Esophagus (tissue), 2 donors: ENCODE data around the gene GLRX. TPM values are rescaled to one million over a fixed set of nuclear protein-coding genes. Genes with fewer than 3 reads are reported as not detected.

Experiments used
- H3K27ac ChIP-seq, 2 donors: one replicate each; pipeline ENCODE4 v1.5.1; 2013; ENCODE audit warnings: low read depth in 2 of 2, mild to moderate bottlenecking in 2 of 2, inconsistent platforms in 1 of 2, low read length in 1 of 2, moderate library complexity in 1 of 2
- H3K27me3 ChIP-seq, 2 donors: one replicate each; pipeline ENCODE4 v1.6.1; 2013; ENCODE audit warnings: low read length in 2 of 2, control low read depth in 1 of 2, mild to moderate bottlenecking in 1 of 2; ENCODE audit not compliant: insufficient read depth in 2 of 2, control insufficient read depth in 1 of 2
- H3K36me3 ChIP-seq, 2 donors: one replicate each; pipeline ENCODE4 v1.6.1; 2013; ENCODE audit warnings: low read length in 1 of 2; ENCODE audit not compliant: control insufficient read depth in 2 of 2, insufficient read depth in 2 of 2
- H3K4me1 ChIP-seq, 2 donors: one replicate each; pipeline ENCODE4 v1.6.1; 2013; ENCODE audit warnings: low read length in 1 of 2; ENCODE audit not compliant: control insufficient read depth in 2 of 2, insufficient read depth in 2 of 2
- H3K4me3 ChIP-seq, 2 donors: one replicate each; pipeline ENCODE4 v1.5.1; 2013; ENCODE audit warnings: low read length in 2 of 2, mild to moderate bottlenecking in 2 of 2, low read depth in 1 of 2, moderate library complexity in 1 of 2
- H3K9me3 ChIP-seq, 2 donors: one replicate each; pipeline ENCODE4 v1.6.1; 2013; ENCODE audit warnings: mild to moderate bottlenecking in 2 of 2, low read depth in 1 of 2, low read length in 1 of 2, moderate library complexity in 1 of 2; ENCODE audit not compliant: control insufficient read depth in 2 of 2, insufficient read depth in 1 of 2
- WGBS, 2 donors: extraction: QIAGEN DNeasy Blood & Tissue Kit; methylation state at CpG; one replicate each; pipeline ENCODE4 v1.1.7; 2013; 5-methylcytosine and 5-hydroxymethylcytosine counted together
- polyA plus RNA-seq, 2 donors: library from polyadenylated mRNA; stranded (reverse); fragments of 200-250 nt; gene quantifications; one replicate each; pipeline ENCODE4 v1.2.3, GENCODE V29; 2013
- donor health status: healthy with polysubstance abuse.
- donor health status: Bipolar disorder and iron deficiency.

GLRX gene
- polyA plus RNA-seq, 2 donors: 5.6 to 11.1 TPM

DNA sequence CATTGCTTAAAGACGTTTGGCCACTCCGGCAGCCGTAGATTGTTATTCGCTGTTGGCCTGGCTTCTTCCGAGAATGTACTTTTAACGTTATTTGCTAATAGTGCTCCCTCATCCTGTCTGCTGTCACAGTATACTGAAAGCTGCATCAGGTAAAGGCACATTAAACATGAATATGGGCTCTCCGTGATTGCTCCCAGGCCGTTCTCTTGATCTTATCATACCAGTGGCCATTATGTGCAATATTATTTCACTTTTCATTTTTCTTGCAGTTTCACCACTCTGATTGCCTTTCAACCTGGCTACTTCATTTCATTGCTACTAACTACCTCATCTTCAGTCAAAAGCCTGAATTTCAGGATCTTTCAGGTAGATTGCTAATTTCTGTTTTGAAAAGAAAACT, 34.0 kb downstream of the GLRX start:
- Histone ChIP-seq H3K27ac (no peak overlapping the region), H3K36me3 (peaks cover 0 to 3% of the 10 kb centered on the region in 2 donors), H3K27me3 (no peaks in the 10 kb centered on the region), H3K9me3 (no peaks in the 10 kb centered on the region), H3K4me3 (no peak overlapping the region), H3K4me1 (no peaks in the 10 kb centered on the region)
- 89 to 93% methylated on average over 8 of the region's 8 CpGs for WGBS, 2 donors

DNA sequence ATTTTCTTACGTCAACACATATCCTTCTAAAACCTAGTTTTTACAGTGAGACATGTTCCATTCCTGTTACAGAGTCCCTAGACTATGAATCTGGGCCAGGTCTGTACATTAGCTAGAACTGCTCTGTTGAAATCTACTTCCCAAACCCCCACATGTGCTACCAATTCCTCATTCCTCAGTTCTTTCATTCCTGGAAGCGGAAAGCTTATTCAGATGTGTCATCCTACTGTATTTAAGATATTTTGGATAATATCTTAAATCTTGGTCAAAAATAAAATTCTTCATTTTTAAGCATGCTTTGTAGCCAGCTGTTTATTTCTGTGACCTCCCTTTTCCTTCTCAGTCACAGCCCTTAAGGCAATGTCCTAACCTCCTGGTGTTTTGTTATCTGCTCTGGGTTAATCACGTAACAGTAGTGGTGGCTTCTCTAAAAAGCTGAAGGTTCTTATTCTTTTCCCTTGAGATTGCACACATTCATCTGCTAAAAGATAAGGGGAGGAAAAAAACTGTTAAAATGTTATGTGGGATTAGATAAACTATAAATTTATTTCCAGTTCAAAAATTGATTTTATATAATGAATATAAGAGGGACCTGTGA, 35.6 kb downstream of the GLRX start:
- H3K4me1 ChIP-seq: no peaks in the 10 kb centered on the region
- peaks cover 0 to 3% of the 10 kb centered on the region in 2 donors for H3K36me3 ChIP-seq
- H3K4me3 ChIP-seq: no peak overlapping the region
- 96 to 97% methylated on average over 3 of the region's 3 CpGs for WGBS, 2 donors
- no peak overlapping the region for H3K27ac ChIP-seq
- H3K9me3 ChIP-seq: no peaks in the 10 kb centered on the region
- H3K27me3 ChIP-seq: no peaks in the 10 kb centered on the region

DNA sequence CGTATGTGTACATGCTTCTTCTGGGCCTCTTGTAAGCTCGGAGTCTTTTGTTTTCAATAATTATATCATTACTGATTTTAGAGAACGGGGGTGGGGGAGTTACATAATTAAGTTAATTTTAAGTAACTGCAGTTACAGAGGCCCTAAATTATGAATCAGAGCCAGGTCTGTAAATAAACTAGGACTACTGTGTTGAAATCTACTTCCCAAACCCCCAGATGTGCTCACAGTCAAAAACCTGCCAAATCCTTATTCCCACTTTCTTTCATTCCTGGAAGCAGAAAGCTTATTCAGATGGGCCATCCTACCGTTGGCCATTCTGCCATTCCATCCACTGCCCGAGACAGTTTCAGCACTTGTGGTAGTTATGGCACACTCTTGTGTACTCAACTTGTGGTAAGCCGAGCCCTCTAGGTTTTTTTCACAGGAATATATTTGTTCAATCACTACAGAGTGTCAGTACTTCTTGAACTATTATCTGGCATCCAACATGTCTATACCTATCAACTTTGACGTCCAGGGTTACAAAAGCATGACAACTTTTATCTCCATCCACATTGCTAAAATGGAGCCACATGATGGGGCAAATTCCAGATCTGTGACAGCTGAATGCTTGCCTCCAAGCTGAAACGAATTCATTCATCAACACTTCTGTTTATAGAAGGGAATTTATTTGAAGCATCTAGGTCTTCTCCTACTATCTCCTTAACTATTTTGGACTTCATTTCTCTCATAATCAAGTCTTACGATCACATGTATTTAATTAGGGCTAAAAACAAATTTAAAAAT, 37.8 kb downstream of the GLRX start:
- Histone ChIP-seq H3K36me3 (no peaks in the 10 kb centered on the region), H3K4me3 (no peak overlapping the region), H3K9me3 (no peaks in the 10 kb centered on the region), H3K27me3 (no peaks in the 10 kb centered on the region), H3K27ac (no peak overlapping the region), H3K4me1 (no peaks in the 10 kb centered on the region)
- 84 to 90% methylated on average over 9 of the region's 9 CpGs for WGBS, 2 donors

DNA sequence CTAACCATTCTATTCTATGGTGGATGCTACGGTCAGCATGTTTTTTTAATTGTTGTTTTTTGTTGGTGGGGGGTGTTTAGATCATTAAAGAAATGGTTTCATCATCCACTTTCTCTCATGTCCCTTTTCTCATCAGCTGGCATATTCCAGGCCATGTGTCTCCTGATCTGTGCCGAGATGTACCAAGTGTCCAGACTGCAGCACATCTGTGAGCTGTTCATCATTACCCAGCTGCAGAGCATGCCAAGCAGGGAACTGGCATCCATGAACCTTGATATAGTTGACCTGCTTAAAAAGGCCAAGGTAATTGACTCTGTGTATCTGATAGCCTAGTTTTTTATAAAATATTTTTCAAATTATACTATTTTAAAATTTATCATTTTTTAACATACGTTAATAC, 38.9 kb downstream of the GLRX start:
- H3K9me3 ChIP-seq: no peaks in the 10 kb centered on the region
- 94 to 96% methylated on average over 3 of the region's 3 CpGs for WGBS, 2 donors
- no peak overlapping the region for H3K27ac ChIP-seq
- H3K27me3 ChIP-seq: no peaks in the 10 kb centered on the region
- H3K36me3 ChIP-seq: no peaks in the 10 kb centered on the region
- no peaks in the 10 kb centered on the region for H3K4me1 ChIP-seq
- no peak overlapping the region for H3K4me3 ChIP-seq

DNA sequence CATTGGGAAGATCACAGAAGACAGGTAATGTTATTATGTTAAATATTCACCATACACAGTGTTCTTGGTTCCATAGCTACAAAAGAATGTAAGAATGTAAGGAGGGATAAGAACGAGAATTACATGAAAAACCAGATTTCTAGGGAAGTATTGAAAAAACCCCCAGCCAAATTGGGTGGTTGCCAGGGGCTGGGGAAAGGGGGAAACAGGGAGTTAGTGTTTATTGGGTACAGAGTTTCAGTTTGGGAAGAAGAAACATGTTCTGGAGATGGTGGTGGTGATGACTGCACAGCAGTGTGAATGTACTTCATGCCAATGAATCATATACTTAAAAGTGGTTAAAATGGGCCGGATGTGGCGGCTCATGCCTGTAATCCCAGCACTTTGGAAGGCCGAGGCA, 40.3 kb downstream of the GLRX start:
- Histone ChIP-seq H3K4me1 (no peaks in the 10 kb centered on the region), H3K27ac (no peak overlapping the region), H3K36me3 (no peaks in the 10 kb centered on the region), H3K9me3 (no peaks in the 10 kb centered on the region), H3K27me3 (no peaks in the 10 kb centered on the region), H3K4me3 (no peak overlapping the region)
- 90 to 93% methylated on average over 4 of the region's 4 CpGs for WGBS, 2 donors

DNA sequence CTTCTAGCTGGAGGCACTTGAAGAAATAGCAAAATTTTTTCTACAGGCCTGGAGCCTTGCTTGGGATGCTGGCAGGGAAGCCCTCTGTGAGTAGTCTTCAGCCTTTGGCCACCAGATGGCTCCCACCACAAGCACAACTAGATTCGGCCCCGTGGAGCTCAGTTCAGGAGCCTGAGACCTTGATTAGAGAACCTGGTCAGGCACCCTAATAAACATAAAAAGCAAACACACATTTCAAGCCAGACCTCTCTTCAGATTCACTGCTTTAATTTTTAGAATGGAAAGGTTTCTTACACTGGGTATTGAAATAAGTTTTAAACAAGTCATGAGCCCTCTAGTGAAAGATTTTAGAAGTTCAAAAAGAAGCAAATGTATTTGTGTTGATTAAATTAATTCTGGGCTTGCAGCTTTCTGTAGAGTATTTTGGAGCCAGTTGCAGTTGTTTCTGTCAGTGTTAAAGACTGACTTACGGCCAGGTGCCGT, 41.4 kb downstream of the GLRX start:
- WGBS, 2 donors: 19 to 20% methylated on average over 4 of the region's 4 CpGs
- Histone ChIP-seq H3K36me3 (no peaks in the 10 kb centered on the region), H3K9me3 (no peaks in the 10 kb centered on the region), H3K4me1 (no peaks in the 10 kb centered on the region), H3K4me3 (no peak overlapping the region), H3K27me3 (no peaks in the 10 kb centered on the region), H3K27ac (no peak overlapping the region)

DNA sequence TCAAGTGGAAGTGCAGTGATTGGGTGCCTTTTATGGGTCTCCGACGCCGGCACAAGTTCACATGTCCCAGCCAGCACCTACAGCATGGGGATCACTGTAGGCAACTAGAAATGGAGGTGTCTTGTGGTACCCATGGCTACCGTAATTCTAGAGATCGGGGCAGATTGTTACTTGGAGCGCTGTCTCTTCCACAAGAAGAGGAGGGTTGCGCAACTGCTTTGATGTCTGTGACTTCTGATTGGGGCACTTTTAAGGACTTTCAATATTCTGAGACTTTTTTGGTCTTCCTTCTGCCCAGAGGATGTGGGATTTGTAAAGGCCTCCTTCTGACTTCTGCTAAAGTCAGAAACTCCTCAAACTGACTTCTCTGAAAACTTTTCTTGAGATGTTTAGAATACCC, 41.9 kb downstream of the GLRX start:
- no peak overlapping the region for H3K27ac ChIP-seq
- 84 to 88% methylated on average over 7 of the region's 7 CpGs for WGBS, 2 donors
- no peaks in the 10 kb centered on the region for H3K27me3 ChIP-seq
- no peaks in the 10 kb centered on the region for H3K4me1 ChIP-seq
- no peaks in the 10 kb centered on the region for H3K36me3 ChIP-seq
- no peaks in the 10 kb centered on the region for H3K9me3 ChIP-seq
- no peak overlapping the region for H3K4me3 ChIP-seq

DNA sequence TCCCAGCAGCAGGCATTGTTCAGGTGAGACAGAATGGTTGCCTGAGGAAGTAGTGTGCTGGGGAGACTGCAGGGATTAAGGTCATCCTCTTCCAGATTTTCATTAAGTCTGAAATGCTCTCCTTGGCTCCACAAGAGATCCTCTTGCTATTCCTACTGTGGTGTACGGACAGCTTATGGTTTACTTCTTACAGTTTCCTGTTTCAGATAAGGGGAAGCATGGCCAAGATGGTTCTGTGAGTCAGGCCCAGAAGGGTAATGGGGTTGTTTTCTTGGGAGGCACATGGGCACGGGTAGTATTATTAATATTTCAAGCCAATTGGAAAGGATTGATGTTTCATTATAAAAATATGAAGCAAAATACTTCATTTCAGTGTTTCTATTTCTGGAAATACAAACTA, 42.9 kb downstream of the GLRX start:
- peak overlapping the region in 1 of 2 donors; percentile 13 for H3K27ac ChIP-seq
- WGBS, 2 donors: 63 to 64% methylated on average over 2 of the region's 2 CpGs
- no peaks in the 10 kb centered on the region for H3K9me3 ChIP-seq
- no peak overlapping the region for H3K4me3 ChIP-seq
- no peaks in the 10 kb centered on the region for H3K4me1 ChIP-seq
- H3K27me3 ChIP-seq: no peaks in the 10 kb centered on the region
- H3K36me3 ChIP-seq: no peaks in the 10 kb centered on the region

DNA sequence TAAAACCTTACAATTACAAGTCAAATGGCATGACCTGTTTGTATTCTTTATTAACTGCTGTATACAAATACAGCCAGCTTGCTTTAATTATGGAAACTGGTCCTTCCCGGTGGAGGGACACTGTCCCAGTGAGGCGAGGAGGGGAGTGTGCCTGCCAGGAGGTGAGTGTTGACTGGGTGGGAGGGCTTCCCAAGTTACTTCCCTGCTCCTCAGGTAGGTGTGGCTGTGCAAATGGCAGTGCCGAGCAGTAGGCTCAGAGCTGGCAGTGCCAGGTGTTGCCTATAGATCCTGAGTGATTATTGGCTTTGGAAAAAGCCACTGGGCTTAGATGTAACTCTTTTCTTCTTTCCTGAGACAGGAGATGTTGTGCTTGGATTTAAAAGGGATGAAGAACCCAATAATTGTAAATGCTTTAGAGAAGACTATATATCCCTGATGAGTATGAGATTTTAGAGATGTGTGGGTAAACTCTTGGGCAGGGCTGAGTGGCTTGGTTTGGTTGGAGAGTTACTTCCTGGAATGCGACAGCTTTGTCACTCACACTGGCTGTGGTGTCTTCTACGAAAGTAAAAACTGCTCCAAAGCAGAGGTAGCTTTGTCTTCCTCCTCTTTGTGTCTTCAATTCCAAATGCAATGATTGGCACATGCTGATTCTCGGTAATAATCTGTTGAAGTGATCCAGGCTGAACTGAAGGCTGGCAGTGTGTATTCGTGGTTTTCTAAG, 43.7 kb downstream of the GLRX start:
- peak overlapping the region in 1 of 2 donors; percentile 13 for H3K27ac ChIP-seq
- H3K27me3 ChIP-seq: no peaks in the 10 kb centered on the region
- 74 to 79% methylated on average over 7 of the region's 7 CpGs for WGBS, 2 donors
- no peaks in the 10 kb centered on the region for H3K36me3 ChIP-seq
- no peaks in the 10 kb centered on the region for H3K9me3 ChIP-seq
- no peaks in the 10 kb centered on the region for H3K4me1 ChIP-seq
- H3K4me3 ChIP-seq: no peak overlapping the region
